Measurements from ENCODE around the gene CRELD2.

CRELD2 gene

GRCh38 chr22:49970528-49971231 lies 52.2 kb downstream of the CRELD2 start:
- peak overlapping the region; percentile 63 for H3K4me3 ChIP-seq (ENCODE audit: low read depth, low read length)
- TF ChIP-seq CTCF (IDR thresholded peaks at IDR 0.05; ENCODE audit: insufficient read depth, low read depth, low read length, missing control alignments) = no peak
- DNase-seq (ENCODE audit: low read depth) = peak; percentile 95

GRCh38 chr22:49971232-49972162 lies 53.1 kb downstream of the CRELD2 start:
- DNase-seq (ENCODE audit: low read depth) = no peak
- H3K4me3 ChIP-seq (ENCODE audit: low read depth, low read length) = peak overlapping the region; percentile 63
- TF ChIP-seq CTCF (IDR thresholded peaks at IDR 0.05; ENCODE audit: insufficient read depth, low read depth, low read length, missing control alignments) = no peak

- H3K4me3 ChIP-seq (ENCODE audit: low read depth, low read length) = peak overlapping the region; percentile 63
- no peak for DNase-seq (ENCODE audit: low read depth)
- no peak for TF ChIP-seq CTCF (IDR thresholded peaks at IDR 0.05; ENCODE audit: insufficient read depth, low read depth, low read length, missing control alignments)
These were observed 54.0 kb downstream of the CRELD2 start for GRCh38 chr22:49972163-49973017.

- DNase-seq (ENCODE audit: low read depth) = no peak
- no peak for TF ChIP-seq CTCF (IDR thresholded peaks at IDR 0.05; ENCODE audit: insufficient read depth, low read depth, low read length, missing control alignments)
- no peak overlapping the region for H3K4me3 ChIP-seq (ENCODE audit: low read depth, low read length)
These were observed 54.9 kb downstream of the CRELD2 start for GRCh38 chr22:49973018-49973961.

- H3K4me3 ChIP-seq (ENCODE audit: low read depth, low read length) = no peak overlapping the region
- peak; percentile 41 for DNase-seq (ENCODE audit: low read depth)
- TF ChIP-seq CTCF (IDR thresholded peaks at IDR 0.05; ENCODE audit: insufficient read depth, low read depth, low read length, missing control alignments) = no peak
These were observed 57.3 kb downstream of the CRELD2 start for GRCh38 chr22:49975543-49976389.

Data from GM12865 (cell line).